ENCODE measurements around the gene FSHR. TPM values are rescaled to one million over a fixed set of nuclear protein-coding genes. Genes with fewer than 3 reads are reported as not detected.
A peak's percentile ranks its signal among the peaks of the same experiment; 100 is the strongest.

The FSHR gene
- total RNA-seq, 4 donors from 2014 or later = not detected

DNA sequence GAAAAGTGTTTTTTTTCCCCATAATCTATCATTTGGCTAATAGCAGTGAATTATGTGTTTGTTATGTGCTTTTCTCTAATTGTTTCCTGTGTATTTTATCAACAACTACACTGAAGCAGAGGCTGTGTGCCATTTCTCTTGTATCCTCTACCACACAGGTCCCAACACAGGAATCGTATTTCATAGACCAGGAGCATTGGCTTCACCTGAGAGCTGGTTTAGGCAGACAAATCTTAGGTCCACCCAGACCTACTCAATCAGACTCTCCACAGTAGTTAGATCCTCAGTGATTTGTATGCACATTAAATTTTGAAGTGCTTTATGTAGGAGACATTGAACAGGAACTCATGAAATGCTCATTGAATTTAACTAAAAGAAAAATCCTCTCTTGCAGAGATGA lies 109.2 kb downstream of the FSHR start:
- intact Hi-C loops (cut with DNase I; ENCODE audit: low total_unique reads) (no loop called here), in situ Hi-C loops (cut with MboI; ENCODE audit: low pct_ligation_motif_present in 1 of 4, low pct_unique_long_range_greater_than_20kb in 1 of 4, low sequenced_read_pairs in 3 of 4) (no loop called here)
- no peak overlapping the region for H3K27ac ChIP-seq
- H3K4me1 ChIP-seq = peaks cover 0 to 9% (median 2%) of the 10 kb centered on the region in 4 donors
- H3K4me3 ChIP-seq = no peak overlapping the region
- TF ChIP-seq, protein P1, sequence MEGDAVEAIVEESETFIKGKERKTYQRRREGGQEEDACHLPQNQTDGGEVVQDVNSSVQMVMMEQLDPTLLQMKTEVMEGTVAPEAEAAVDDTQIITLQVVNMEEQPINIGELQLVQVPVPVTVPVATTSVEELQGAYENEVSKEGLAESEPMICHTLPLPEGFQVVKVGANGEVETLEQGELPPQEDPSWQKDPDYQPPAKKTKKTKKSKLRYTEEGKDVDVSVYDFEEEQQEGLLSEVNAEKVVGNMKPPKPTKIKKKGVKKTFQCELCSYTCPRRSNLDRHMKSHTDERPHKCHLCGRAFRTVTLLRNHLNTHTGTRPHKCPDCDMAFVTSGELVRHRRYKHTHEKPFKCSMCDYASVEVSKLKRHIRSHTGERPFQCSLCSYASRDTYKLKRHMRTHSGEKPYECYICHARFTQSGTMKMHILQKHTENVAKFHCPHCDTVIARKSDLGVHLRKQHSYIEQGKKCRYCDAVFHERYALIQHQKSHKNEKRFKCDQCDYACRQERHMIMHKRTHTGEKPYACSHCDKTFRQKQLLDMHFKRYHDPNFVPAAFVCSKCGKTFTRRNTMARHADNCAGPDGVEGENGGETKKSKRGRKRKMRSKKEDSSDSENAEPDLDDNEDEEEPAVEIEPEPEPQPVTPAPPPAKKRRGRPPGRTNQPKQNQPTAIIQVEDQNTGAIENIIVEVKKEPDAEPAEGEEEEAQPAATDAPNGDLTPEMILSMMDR (IDR thresholded peaks at IDR 0.05) = no peak
- TF ChIP-seq POLR2A (IDR thresholded peaks at IDR 0.05) (no peak), POLR2AphosphoS5 (IDR thresholded peaks at IDR 0.05) (no peak), EP300 (IDR thresholded peaks at IDR 0.05; ENCODE audit: low read depth) (no peak)
- 75 to 79% methylated on average over 1 of the region's 1 CpG for WGBS, 2 donors (ENCODE audit: low coverage in 1 of 2)
- H3K27me3 ChIP-seq = no peaks in the 10 kb centered on the region
- no peak for DNase-seq
- H3K36me3 ChIP-seq = no peaks in the 10 kb centered on the region
- H3K9me3 ChIP-seq = no peaks in the 10 kb centered on the region

DNA sequence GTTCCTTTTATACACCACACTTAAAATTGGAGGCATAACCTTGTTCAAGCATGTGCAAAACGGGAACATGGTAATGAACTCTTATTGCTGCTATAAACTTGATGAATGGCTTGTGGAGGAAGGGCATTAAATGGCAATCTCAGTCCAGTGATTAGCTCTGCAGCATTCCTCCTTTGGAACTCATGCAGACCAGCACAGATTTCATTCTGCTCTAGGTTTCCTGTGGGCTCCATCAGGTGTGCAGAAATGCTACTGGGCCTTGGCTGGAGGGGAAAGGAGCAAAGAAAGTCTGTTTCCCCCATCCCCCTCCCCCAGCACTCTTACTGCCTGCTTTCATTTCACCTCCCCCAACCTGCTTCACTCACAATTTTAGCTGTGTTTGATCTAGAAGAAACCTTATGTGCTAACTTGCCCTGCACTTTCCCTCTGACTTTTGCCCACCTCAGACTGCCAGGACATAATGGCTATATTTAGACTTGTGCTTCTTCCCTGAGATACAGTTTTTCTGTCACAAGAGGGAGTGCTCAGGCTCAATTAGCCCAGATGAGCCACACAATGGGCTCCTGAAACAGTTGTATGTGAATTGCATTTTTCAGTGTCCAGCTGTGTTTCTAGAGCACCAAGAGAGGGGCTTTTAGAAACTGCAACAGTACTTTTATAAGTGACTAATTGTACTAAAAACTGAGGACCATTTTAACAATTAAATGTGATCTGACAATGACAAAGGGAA lies 109.8 kb downstream of the FSHR start:
- 10 to 13% methylated on average over 1 of the region's 1 CpG for WGBS, 2 donors (ENCODE audit: low coverage in 1 of 2)
- Histone ChIP-seq H3K9me3 (no peaks in the 10 kb centered on the region), H3K4me1 (peaks cover 0 to 9% (median 2%) of the 10 kb centered on the region in 4 donors), H3K36me3 (no peaks in the 10 kb centered on the region), H3K27ac (peak overlapping the region in 1 of 4 donors; percentile 13), H3K4me3 (no peak overlapping the region), H3K27me3 (no peaks in the 10 kb centered on the region)
- peak; percentile 9 for DNase-seq
- intact Hi-C loops (cut with DNase I; ENCODE audit: low total_unique reads) (no loop called here), in situ Hi-C loops (cut with MboI; ENCODE audit: low pct_ligation_motif_present in 1 of 4, low pct_unique_long_range_greater_than_20kb in 1 of 4, low sequenced_read_pairs in 3 of 4) (no loop called here)
- TF ChIP-seq, protein P1 (IDR thresholded peaks at IDR 0.05) = no peak
- TF ChIP-seq EP300 (IDR thresholded peaks at IDR 0.05; ENCODE audit: low read depth) = no peak
- no peak for TF ChIP-seq POLR2AphosphoS5 (IDR thresholded peaks at IDR 0.05)
- no peak for TF ChIP-seq POLR2A (IDR thresholded peaks at IDR 0.05)

DNA sequence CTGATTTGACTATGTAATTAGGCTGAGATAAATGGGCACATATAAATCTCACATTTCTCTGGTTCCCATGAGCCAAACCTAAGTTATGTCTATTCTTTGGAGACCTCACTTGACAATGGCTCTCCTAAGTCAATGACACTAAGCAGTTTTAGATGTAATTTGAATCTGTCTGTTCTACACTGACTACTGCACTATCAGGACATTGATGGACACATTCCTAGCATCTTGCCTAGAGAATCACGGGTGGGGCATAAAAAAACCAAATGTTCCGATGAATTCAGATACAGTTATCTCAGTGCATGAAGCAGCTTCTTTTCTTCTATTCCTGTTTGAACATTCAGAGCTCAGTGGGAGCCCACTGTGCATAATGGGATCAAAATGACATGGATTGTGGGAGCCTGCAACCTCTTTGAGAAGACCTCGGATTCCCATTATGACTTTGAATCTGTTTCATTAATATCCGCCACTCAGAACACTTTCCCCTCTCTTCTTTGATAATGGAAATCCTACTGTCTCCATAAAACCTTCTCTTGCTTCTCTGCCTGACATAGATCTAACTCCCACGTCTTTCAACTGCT lies 110.8 kb downstream of the FSHR start:
- in situ Hi-C loops (cut with MboI; ENCODE audit: low pct_ligation_motif_present in 1 of 4, low pct_unique_long_range_greater_than_20kb in 1 of 4, low sequenced_read_pairs in 3 of 4) (no loop called here), intact Hi-C loops (cut with DNase I; ENCODE audit: low total_unique reads) (no loop called here)
- peaks cover 0 to 9% (median 2%) of the 10 kb centered on the region in 4 donors for H3K4me1 ChIP-seq
- 59 to 80% methylated on average over 3 to 5 of the region's 5 CpGs for WGBS, 2 donors (ENCODE audit: low coverage in 1 of 2)
- no peaks in the 10 kb centered on the region for H3K9me3 ChIP-seq
- TF ChIP-seq, protein P1 (IDR thresholded peaks at IDR 0.05) = no peak
- TF ChIP-seq POLR2A (IDR thresholded peaks at IDR 0.05) = no peak
- no peak for TF ChIP-seq POLR2AphosphoS5 (IDR thresholded peaks at IDR 0.05)
- TF ChIP-seq EP300 (IDR thresholded peaks at IDR 0.05; ENCODE audit: low read depth) = no peak
- no peaks in the 10 kb centered on the region for H3K36me3 ChIP-seq
- H3K27ac ChIP-seq = no peak overlapping the region
- H3K4me3 ChIP-seq = no peak overlapping the region
- no peaks in the 10 kb centered on the region for H3K27me3 ChIP-seq
- no peak for DNase-seq

DNA sequence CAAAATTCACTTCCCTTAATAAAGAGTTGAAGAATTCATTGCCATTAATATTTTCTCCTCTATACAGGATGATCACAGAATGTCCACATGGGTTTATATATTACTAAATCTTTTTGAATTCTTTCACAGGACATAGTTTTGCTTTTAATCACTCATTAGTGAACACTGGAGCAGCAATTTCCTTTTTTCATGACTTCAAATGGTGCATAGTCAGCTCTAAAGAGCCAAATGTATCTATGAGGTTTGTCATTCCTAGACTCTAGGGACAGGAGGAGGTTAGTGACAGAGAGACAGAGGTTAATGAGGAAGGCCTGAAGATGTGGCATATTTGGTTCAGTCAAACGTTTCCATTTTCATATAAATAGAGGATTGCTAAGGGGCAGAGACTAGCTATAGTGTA lies 111.8 kb downstream of the FSHR start:
- Histone ChIP-seq H3K36me3 (no peaks in the 10 kb centered on the region), H3K27ac (no peak overlapping the region), H3K27me3 (no peaks in the 10 kb centered on the region), H3K4me3 (no peak overlapping the region), H3K9me3 (no peaks in the 10 kb centered on the region), H3K4me1 (peaks cover 0 to 9% (median 2%) of the 10 kb centered on the region in 4 donors)
- no peak for TF ChIP-seq EP300 (IDR thresholded peaks at IDR 0.05; ENCODE audit: low read depth)
- in situ Hi-C loops (cut with MboI; ENCODE audit: low pct_ligation_motif_present in 1 of 4, low pct_unique_long_range_greater_than_20kb in 1 of 4, low sequenced_read_pairs in 3 of 4) = no loop called here
- WGBS, 2 donors (ENCODE audit: low coverage in 1 of 2) = 61% methylated on average over 1 of the region's 1 CpG; no CpG with 5 or more reads in 1 of the 2 donors
- no peak for DNase-seq
- intact Hi-C loops (cut with DNase I; ENCODE audit: low total_unique reads) = no loop called here
